GM20000 (cell line): ENCODE results near the gene DIS3L.
"Not testable (repeated sequence)": the region's sequence is repeated elsewhere in the genome, so short reads cannot be mapped to it uniquely, and the experiment has no call there.

Source experiments
- DNase-seq: peaks from one replicate; pipeline ENCODE4 v3.0.0; 2012; ENCODE audit warnings: low spot score
- TF ChIP-seq, protein P1 (sequence below): IDR thresholded peaks from 2 replicates; pipeline ENCODE4 v1.5.1; 2012; ENCODE audit warnings: mild to moderate bottlenecking, control low read depth; ENCODE audit errors: extremely low read depth, missing control alignments

The DIS3L gene

DNA sequence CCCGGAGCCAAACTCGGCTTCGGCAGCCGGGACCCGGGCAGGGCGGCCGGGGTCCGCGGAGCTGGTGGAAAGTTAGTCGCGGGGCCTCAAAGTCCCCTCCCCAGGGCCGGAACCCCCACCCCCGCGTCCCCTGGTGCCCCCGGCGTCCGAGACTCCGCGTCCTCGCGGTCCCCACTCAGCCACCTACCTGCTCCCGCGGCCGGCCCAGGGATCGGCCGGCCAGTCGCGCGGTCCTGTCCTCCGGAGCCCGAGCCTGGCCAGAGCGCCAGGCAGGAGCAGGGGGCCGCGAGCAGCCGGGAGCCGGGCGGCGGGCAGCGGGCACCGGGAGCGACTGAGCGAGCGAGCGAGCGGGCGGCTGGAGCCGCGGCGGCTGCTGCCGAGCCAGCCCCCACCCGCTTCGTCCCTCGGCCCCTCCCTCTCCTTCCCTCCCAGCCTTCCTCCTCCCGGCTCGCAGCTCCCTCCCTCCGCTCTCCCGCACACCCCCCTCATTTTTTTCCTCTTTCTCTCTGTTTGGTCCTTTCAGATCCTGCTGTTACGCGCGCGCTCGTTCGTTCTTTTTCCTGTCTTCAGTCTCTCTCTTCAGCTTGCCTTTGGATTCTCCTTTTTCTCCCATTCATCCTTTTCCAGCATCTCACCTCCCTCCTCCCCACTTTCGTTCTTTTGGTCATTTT, 39.8 kb upstream of the DIS3L start, which contains the start of gene MEGF11:
Gene MEGF11 (minus strand): TSS at position 333 of the 671 bp plus-strand sequence. CDS start 125,347 bp downstream, outside the sequence.
- TF ChIP-seq, protein P1, sequence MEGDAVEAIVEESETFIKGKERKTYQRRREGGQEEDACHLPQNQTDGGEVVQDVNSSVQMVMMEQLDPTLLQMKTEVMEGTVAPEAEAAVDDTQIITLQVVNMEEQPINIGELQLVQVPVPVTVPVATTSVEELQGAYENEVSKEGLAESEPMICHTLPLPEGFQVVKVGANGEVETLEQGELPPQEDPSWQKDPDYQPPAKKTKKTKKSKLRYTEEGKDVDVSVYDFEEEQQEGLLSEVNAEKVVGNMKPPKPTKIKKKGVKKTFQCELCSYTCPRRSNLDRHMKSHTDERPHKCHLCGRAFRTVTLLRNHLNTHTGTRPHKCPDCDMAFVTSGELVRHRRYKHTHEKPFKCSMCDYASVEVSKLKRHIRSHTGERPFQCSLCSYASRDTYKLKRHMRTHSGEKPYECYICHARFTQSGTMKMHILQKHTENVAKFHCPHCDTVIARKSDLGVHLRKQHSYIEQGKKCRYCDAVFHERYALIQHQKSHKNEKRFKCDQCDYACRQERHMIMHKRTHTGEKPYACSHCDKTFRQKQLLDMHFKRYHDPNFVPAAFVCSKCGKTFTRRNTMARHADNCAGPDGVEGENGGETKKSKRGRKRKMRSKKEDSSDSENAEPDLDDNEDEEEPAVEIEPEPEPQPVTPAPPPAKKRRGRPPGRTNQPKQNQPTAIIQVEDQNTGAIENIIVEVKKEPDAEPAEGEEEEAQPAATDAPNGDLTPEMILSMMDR = no peak
- peak; percentile 60 for DNase-seq

DNA sequence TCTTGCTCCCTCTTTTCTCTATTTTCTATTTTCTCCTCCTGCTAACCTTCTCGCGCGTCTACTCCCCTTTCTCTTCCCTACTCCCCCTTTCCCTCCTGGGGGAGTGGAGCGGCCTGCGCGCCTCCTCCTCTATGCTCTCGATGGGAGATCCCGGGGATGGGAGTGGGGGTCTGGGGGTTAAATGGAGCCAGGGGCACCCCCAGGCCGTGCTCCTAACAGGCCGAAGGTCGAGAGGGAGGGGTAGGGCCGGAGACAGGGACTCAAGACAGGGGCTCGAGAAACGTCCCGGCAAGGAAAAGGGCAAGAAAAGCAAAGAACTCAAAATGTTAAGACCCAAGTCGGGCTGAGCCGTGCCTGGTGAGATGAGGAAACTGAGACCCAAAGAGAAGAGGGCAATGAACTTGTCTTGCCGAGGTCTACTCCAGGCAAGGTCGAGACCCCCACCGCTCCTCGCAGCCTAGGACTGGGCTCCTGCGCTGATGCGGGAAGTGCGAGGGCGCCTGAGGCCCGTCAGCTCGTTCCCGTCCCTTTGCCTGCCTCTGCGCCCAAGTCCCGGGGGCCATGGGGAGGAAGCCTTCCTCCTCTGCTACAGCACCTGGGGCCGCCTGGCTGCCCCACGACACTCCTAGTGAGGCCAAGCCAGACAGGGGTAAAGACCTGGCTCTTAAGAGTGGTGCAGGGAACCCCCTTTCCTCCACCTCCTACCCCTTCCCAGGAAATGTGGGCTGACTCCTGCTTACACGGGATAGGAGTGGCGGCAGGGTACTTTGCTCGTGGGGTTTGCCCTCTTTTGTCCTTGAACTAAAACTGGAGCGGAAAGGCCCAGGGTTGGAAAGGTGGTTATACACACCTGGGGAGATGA, 39.0 kb upstream of the DIS3L start:
- DNase-seq = no peak
- TF ChIP-seq, protein P1 = no peak

DNA sequence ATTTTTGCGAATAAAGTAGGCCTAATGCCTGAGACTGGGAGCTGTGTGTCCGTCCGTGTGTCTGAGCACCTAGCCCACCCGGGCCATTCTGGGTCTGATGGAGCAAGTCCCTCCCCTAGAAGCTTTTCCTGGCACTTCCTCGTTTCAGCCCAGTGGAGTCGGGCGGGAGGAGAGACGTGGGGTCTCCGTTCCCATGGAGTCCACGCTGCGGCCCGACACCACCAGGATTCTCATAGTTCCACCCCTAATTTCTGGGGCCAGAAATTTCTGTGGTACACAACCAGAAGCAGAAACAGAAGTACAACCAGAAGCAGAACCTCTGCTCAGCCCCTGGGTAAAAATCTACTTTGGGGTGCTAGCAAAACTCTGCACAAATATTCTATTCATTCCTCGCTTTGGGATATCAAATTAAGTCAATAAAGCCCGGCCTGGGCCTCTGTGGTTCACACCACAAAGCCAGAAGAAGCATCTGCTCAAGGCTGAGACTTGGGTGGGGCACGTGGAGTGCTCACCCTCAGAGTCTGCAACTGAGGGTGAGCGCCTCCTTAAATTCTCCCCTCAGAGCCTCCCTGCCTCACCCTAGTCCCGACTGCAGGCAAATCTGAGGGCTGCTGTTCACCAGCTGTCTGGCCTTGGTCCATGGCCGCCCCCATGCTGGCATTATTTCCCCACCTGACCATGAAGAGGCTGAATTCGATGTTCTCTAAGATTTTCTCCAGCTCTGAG, 38.3 kb upstream of the DIS3L start:
- no peak for DNase-seq
- TF ChIP-seq, protein P1 = no peak

DNA sequence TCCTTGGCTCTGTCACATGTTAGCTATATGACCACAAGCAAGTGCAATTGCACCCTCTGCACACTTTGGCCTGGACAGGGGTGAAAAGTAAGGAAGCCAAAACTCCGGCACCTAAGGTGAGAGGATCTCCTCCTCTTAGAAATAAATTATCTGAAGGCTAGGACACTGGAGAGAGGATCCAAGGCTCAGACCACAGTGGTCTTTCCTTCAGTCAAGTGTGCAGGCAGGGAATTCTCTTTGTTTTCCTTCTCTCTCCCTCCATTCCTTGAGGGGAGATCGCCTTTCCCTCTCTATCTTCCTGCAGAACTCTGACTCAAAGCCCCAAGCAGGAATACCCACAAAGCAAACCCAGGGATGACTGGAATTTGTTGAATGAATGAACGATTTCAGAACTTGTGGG, 36.7 kb upstream of the DIS3L start:
- TF ChIP-seq, protein P1 = no peak
- DNase-seq = no peak

DNA sequence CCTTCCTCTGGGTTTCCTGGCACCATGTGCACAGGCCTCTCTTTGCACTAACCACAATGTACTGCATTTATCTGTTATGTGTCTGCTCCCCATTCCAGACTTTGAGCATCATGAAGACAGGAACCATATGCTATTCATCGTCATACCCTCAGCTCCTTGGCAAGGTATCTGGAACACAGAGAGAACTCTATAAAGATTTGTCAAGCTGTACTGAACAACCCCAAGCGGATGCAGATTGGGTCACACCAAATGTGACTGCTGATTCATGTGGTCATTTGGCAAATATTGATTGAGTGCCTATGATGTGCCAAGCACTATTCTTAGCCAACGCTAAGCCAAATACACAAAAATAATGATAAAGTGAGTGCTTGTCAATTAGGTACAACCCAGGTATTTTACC, 32.3 kb upstream of the DIS3L start:
- DNase-seq = no peak
- TF ChIP-seq, protein P1 = no peak

DNA sequence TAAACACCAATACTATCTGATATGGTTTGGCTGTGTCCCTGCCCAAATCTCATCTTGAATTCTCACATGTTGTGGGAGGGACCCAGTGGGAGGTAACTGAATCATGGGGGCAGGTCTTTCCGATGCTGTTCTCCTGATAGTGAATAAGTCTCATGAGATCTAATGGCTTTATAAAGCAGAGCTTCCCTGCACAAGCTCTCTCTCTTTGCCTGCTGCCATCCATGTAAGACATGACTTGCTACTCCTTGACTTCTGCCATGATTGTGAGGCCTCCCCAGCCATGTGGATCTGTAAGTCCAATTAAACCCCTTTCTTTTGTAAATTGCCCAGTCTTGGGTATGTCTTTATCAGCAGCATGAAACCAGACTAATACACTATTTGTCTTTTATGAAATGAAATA, 30.5 kb upstream of the DIS3L start:
- DNase-seq = not testable (repeated sequence)

DNA sequence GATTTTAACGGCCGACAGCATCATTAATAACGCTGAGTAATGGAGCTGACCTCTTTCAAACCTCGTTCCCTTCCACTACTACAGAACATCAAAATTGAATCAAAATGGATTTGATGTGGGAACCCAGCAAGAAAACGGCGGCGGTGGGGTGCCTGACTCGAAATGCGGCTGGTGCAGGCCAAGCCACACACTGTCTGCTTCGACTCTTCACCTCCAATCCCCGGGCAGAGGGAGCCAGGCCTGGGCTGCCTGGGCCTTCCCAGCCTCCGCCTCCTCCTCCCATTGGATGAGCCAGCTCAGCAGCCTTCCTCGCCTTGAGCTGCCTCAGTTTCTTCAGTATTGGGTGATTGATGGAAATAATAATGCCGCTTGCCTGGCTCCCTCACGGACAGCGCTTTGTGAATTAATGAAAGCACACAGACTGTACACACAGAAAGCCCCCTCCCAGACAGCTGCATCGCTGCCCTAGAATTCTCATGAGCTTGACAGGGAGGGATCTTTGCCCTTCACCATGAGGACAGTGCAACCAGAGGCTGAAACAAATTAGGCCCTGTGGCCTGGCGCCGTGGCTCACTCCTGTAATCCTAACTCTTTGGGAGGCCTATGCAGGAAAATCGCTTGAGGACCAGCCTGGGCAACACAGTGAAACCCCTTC, 28.4 kb upstream of the DIS3L start:
- no peak for DNase-seq
- TF ChIP-seq, protein P1 = no peak
